Parathyroid adenoma (tissue), 2 donors: ENCODE measurements around the gene CNTD1.

Experiments used
- H2AFZ ChIP-seq: fragments of 300-600 bp; sonication (generic); one replicate; pipeline ENCODE4 v1.7.0; 2017; ENCODE audit warnings: antibody characterized with exemption, mild to moderate bottlenecking
- H3K27ac ChIP-seq: fragments of 300-600 bp; sonication (generic); one replicate; pipeline ENCODE4 v1.7.0; 2017
- H3K27me3 ChIP-seq: fragments of 300-600 bp; sonication (generic); one replicate; pipeline ENCODE4 v1.7.0; 2017; ENCODE audit warnings: low read length; ENCODE audit not compliant: control insufficient read depth, insufficient read depth
- H3K36me3 ChIP-seq: fragments of 300-600 bp; sonication (generic); one replicate; pipeline ENCODE4 v1.7.0; 2017; ENCODE audit warnings: low read length; ENCODE audit not compliant: control insufficient read depth, insufficient read depth
- H3K4me1 ChIP-seq: fragments of 300-600 bp; sonication (generic); one replicate; pipeline ENCODE4 v1.7.0; 2017; ENCODE audit warnings: control low read depth
- H3K4me2 ChIP-seq: fragments of 300-600 bp; sonication (generic); one replicate; pipeline ENCODE4 v1.7.0; 2017; ENCODE audit warnings: low read length
- H3K4me3 ChIP-seq: fragments of 300-600 bp; sonication (generic); one replicate; pipeline ENCODE4 v1.7.0; 2017; ENCODE audit warnings: low read depth, low read length
- H3K79me2 ChIP-seq: fragments of 300-600 bp; sonication (generic); one replicate; pipeline ENCODE4 v1.7.0; 2017; ENCODE audit warnings: control low read depth
- H3K9ac ChIP-seq: fragments of 300-600 bp; sonication (generic); one replicate; pipeline ENCODE4 v1.7.0; 2017; ENCODE audit warnings: mild to moderate bottlenecking
- H3K9me3 ChIP-seq: fragments of 300-600 bp; sonication (generic); one replicate; pipeline ENCODE4 v1.7.0; 2017; ENCODE audit warnings: low read length; ENCODE audit not compliant: control insufficient read depth
- CTCF ChIP-seq: fragments of 300-600 bp; sonication (generic); IDR thresholded peaks from one replicate; pipeline ENCODE4 v1.7.0; 2017; ENCODE audit warnings: antibody characterized with exemption, mild to moderate bottlenecking
- donor health status: primary hyperparathyroidism.

The CNTD1 gene

GRCh38 chr17:42783062-42783790 lies 15.4 kb upstream of the CNTD1 start:
- TF ChIP-seq CTCF = no peak
- H3K9me3 ChIP-seq = no peaks in the 10 kb centered on the region
- H2AFZ ChIP-seq = no peak overlapping the region
- no peak overlapping the region for H3K4me3 ChIP-seq
- H3K4me1 ChIP-seq = no peaks in the 10 kb centered on the region
- H3K9ac ChIP-seq = no peak overlapping the region
- no peak overlapping the region for H3K27ac ChIP-seq
- no peaks in the 10 kb centered on the region for H3K79me2 ChIP-seq
- peaks cover 7% of the 10 kb centered on the region for H3K27me3 ChIP-seq
- H3K36me3 ChIP-seq = no peaks in the 10 kb centered on the region
- H3K4me2 ChIP-seq = no peak overlapping the region

GRCh38 chr17:42783791-42784138 lies 14.9 kb upstream of the CNTD1 start:
- no peak for TF ChIP-seq CTCF
- Histone ChIP-seq H3K4me1 (no peaks in the 10 kb centered on the region), H3K4me2 (no peak overlapping the region), H3K79me2 (no peaks in the 10 kb centered on the region), H3K27ac (no peak overlapping the region), H3K36me3 (no peaks in the 10 kb centered on the region), H3K27me3 (peaks cover 7% of the 10 kb centered on the region), H3K4me3 (no peak overlapping the region), H2AFZ (no peak overlapping the region), H3K9ac (no peak overlapping the region), H3K9me3 (no peaks in the 10 kb centered on the region)

- no peaks in the 10 kb centered on the region for H3K36me3 ChIP-seq
- no peaks in the 10 kb centered on the region for H3K4me1 ChIP-seq
- no peak overlapping the region for H3K4me2 ChIP-seq
- no peaks in the 10 kb centered on the region for H3K79me2 ChIP-seq
- peaks cover 7% of the 10 kb centered on the region for H3K27me3 ChIP-seq
- H3K9me3 ChIP-seq = no peaks in the 10 kb centered on the region
- TF ChIP-seq CTCF = no peak
- H3K4me3 ChIP-seq = no peak overlapping the region
- no peak overlapping the region for H3K27ac ChIP-seq
- H2AFZ ChIP-seq = peak overlapping the region; percentile 5
- no peak overlapping the region for H3K9ac ChIP-seq
Observed at GRCh38 chr17:42784409-42784808, 14.3 kb upstream of the CNTD1 start.

- no peak overlapping the region for H3K9ac ChIP-seq
- no peaks in the 10 kb centered on the region for H3K36me3 ChIP-seq
- H3K79me2 ChIP-seq = no peaks in the 10 kb centered on the region
- H3K4me1 ChIP-seq = no peaks in the 10 kb centered on the region
- H2AFZ ChIP-seq = peak overlapping the region; percentile 40
- H3K27ac ChIP-seq = no peak overlapping the region
- no peak for TF ChIP-seq CTCF
- H3K4me3 ChIP-seq = no peak overlapping the region
- H3K4me2 ChIP-seq = no peak overlapping the region
- H3K9me3 ChIP-seq = no peaks in the 10 kb centered on the region
- H3K27me3 ChIP-seq = peaks cover 7% of the 10 kb centered on the region
Observed at GRCh38 chr17:42784811-42785592, 13.7 kb upstream of the CNTD1 start.
